ENCODE measurements around the gene DAZAP2.
A peak's percentile ranks its signal among the peaks of the same experiment; 100 is the strongest.

The DAZAP2 gene

GRCh38 chr12:51246254-51246853 is 7.7 kb downstream of the DAZAP2 start:
- Histone ChIP-seq H3K27ac (replicated peaks) (peak overlapping the region; percentile 76), H3K4me3 (replicated peaks; ENCODE audit: insufficient read depth, low read length) (no peak overlapping the region), H3K27me3 (ENCODE audit: insufficient read depth, poor library complexity, severe bottlenecking) (no peaks in the 10 kb centered on the region)
- peak; percentile 72 to 93 for DNase-seq (ENCODE audit: low read depth in 1 of 2, low spot score in 1 of 2)
- no peak for TF ChIP-seq CTCF (IDR thresholded peaks at IDR 0.05; ENCODE audit: insufficient read depth, low read length)
- TF ChIP-seq POLR2AphosphoS5 (IDR thresholded peaks at IDR 0.05; ENCODE audit: low read depth) = peak; percentile 92
- peak; percentile 71 for TF ChIP-seq GABPA (IDR thresholded peaks at IDR 0.05; ENCODE audit: low read depth)
- TF ChIP-seq REST (IDR thresholded peaks at IDR 0.05; ENCODE audit: insufficient replicate concordance, low read depth) = no peak
- peak; percentile 99 for TF ChIP-seq SPI1 (IDR thresholded peaks at IDR 0.05; ENCODE audit: borderline replicate concordance, low read depth)

- no peak for DNase-seq (ENCODE audit: low read depth in 1 of 2, low spot score in 1 of 2)
- Histone ChIP-seq H3K27ac (replicated peaks) (peak overlapping the region; percentile 76), H3K4me3 (replicated peaks; ENCODE audit: insufficient read depth, low read length) (no peak overlapping the region), H3K27me3 (ENCODE audit: insufficient read depth, poor library complexity, severe bottlenecking) (no peaks in the 10 kb centered on the region)
- TF ChIP-seq SPI1 (IDR thresholded peaks at IDR 0.05; ENCODE audit: borderline replicate concordance, low read depth) = no peak
- TF ChIP-seq CTCF (IDR thresholded peaks at IDR 0.05; ENCODE audit: insufficient read depth, low read length) = no peak
- TF ChIP-seq REST (IDR thresholded peaks at IDR 0.05; ENCODE audit: insufficient replicate concordance, low read depth) = no peak
- no peak for TF ChIP-seq GABPA (IDR thresholded peaks at IDR 0.05; ENCODE audit: low read depth)
- TF ChIP-seq POLR2AphosphoS5 (IDR thresholded peaks at IDR 0.05; ENCODE audit: low read depth) = no peak
These were observed 9.0 kb downstream of the DAZAP2 start for GRCh38 chr12:51247523-51248206.

- no peaks in the 10 kb centered on the region for H3K27me3 ChIP-seq (ENCODE audit: insufficient read depth, poor library complexity, severe bottlenecking)
- H3K27ac ChIP-seq (replicated peaks) = no peak overlapping the region
- no peak overlapping the region for H3K4me3 ChIP-seq (replicated peaks; ENCODE audit: insufficient read depth, low read length)
- TF ChIP-seq CTCF (IDR thresholded peaks at IDR 0.05; ENCODE audit: insufficient read depth, low read length) = no peak
- no peak for DNase-seq (ENCODE audit: low read depth in 1 of 2, low spot score in 1 of 2)
These were observed 14.7 kb downstream of the DAZAP2 start for GRCh38 chr12:51253276-51253675.

Data from HL-60 (cell line).